Measurements from ENCODE around the gene DAB1.
"Not testable (repeated sequence)": the region's sequence is repeated elsewhere in the genome, so short reads cannot be mapped to it uniquely, and the experiment has no call there.

DAB1 gene

DNA sequence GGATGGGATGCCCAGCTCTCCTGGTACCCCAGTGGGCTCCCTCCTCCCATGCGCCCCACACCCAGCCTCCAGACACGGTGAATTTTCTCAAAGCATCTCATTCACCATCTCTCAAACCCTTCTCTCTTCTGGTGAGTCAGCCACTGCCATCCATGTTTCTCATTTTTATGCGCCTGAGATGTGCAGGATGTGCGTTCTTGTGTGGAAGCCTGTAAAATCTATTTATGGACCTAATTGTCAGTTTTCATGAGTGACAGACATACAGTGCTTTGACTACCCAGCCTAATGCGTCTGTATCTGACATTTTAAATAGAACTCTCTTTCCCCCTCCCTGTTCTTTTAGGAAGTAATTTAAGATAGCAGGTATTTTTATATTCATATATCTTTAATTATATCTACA, 158.8 kb downstream of the DAB1 start:
- no peak for DNase-seq

- no peak for DNase-seq
Measured at GRCh38 chr1:57262472-57262871, 161.4 kb downstream of the DAB1 start.

- DNase-seq = no peak
Measured at GRCh38 chr1:57258557-57259325, 165.1 kb downstream of the DAB1 start.

GRCh38 chr1:57255945-57256344, 167.9 kb downstream of the DAB1 start:
- no peak for DNase-seq

DNA sequence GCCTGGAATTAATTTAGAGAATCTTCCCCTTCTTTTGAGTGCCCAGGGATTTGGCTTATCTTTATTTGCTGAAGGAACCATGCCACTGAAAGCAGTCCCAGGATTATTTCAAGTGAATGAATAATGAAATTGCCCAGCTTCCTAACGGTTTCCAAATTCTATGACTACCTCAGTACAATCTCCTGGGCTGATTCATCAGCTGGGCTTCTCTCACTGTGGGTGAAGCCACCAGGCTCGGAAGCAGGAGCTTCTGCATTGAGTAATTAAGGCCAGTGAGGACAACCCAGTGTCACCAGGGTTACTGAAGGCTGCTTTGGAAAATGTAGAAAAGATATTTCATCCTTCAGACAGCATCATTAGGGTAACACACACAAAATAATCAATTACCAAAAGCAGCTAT, 169.8 kb downstream of the DAB1 start:
- no peak for DNase-seq

DNA sequence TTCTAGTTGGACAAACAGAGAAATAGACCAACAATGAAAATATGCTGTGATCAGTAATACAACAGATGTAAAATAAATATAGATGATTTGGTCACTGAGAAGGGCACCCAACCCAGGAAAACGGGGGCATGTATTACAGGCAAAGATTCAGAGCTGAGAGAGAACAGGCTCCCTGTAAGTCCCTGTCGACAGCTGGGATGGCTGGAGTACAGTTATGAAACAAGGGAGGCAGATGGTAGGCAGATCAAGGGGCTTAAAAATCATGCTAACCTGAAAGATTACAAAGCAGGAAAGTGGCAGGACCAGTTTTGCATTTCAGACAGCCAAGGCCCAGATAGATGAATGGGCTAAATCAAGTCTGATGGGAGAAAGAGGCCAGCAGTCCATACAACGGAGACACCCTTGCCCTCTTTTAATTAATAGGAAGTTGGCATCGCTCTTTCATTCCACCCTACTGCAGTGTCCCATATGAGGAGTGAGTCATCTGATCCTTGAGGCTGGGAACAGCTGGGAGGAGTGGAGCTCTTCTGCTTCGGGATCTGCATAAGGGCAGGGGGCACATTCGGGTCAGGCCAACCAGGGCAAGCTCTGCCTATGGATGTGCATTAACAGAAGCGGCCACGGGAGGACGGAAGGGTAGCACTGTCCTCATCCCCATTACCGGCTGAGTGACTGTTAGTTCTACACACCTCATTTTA, 171.1 kb downstream of the DAB1 start:
- DNase-seq = no peak

- no peak for DNase-seq
Measured at GRCh38 chr1:57250021-57250420, 173.8 kb downstream of the DAB1 start.

GRCh38 chr1:57249511-57249910, 174.3 kb downstream of the DAB1 start:
- no peak for DNase-seq

- no peak for DNase-seq
Measured at GRCh38 chr1:57248830-57249229, 175.0 kb downstream of the DAB1 start.

GRCh38 chr1:57238233-57238781, 185.6 kb downstream of the DAB1 start:
- no peak for DNase-seq

- no peak for DNase-seq
Measured at GRCh38 chr1:57235730-57236510, 187.9 kb downstream of the DAB1 start.

GRCh38 chr1:57234459-57234858, 189.4 kb downstream of the DAB1 start:
- no peak for DNase-seq

DNA sequence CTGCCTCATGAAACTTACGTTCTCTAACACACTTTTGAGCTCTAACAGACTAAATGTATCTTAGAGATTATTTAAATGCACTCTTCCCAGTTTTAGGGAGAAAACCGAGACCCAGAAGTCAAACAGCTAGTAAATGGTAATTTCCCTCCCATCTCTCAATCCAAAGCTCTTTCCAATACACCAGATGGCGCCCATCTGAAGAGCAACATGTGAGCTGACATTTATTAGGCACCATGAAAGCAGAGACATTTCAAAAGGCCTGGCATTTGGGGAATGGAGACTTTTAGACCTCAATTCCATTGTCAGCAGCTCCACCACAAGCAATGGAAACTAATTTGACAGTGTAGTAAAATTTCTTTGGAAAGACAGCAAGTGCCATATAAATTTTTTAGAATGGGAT, 191.4 kb downstream of the DAB1 start:
- no peak for DNase-seq

GRCh38 chr1:57229998-57230397, 193.9 kb downstream of the DAB1 start:
- DNase-seq = no peak

- DNase-seq = no peak
Measured at GRCh38 chr1:57229076-57229475, 194.8 kb downstream of the DAB1 start.

GRCh38 chr1:57222801-57223200, 201.1 kb downstream of the DAB1 start:
- no peak for DNase-seq

DNA sequence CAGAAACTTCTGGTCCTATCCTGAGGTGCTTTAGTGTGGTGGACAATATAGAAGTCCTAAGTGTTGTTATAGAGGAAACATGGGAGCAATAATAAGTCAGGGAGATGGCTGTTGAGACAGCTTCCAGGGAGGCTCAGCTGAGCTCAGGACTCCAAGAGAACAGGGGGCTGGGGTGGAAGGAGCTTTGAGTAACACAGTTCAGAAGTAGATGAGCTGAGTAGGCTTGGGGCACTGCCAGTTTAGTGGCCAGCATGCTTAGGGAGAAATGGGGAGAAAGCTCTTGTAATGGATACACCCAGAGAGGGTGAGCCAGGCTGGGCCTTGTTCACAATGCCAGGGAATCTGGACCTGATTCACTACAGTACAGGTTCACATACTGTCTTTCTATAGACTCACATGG, 201.6 kb downstream of the DAB1 start:
- no peak for DNase-seq

DNA sequence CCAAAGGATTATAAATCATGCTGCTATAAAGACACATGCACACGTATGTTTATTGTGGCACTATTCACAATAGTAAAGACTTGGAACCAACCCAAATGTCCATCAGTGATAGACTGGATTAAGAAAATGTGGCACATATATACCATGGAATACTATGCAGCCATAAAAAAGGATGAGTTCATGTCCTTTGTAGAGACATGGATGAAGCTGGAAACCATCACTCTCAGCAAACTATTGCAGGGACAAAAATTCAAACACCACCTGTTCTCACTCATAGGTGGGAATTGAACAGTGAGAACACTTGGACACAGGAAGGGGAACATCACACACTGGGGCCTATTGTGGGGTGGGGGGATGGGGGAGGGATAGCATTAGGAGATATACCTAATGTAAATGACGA, 203.0 kb downstream of the DAB1 start:
- not testable (repeated sequence) for DNase-seq

DNA sequence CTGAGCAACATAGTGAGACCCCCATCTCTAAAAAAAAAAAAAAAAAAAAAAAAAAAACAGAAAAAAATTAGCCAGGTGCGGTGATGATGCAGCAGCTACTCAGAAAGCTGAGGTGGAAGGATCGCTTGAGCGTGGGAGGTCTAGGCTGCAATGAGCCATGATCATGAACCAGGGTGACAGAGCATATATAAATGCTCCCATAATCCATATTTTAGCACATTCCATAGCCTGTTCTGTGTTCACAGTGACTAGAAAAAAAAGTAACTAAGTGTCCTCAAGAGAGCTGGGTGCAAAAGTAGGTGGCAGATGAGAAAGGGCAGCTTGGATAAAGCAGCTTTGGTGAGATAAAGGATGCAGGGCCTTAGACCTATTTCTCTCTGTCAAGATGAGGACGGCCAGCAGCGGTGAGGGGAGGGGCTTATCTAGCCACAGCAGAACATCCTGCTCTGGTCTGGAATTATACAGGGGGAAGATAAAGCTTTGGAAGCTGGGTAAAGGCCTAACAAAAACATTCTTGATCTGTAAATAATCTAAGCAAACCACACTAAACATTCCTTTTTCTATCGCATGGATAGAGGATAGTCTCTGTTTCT, 205.3 kb downstream of the DAB1 start:
- no peak for DNase-seq

- no peak for DNase-seq
Measured at GRCh38 chr1:57217905-57218304, 206.0 kb downstream of the DAB1 start.

DNA sequence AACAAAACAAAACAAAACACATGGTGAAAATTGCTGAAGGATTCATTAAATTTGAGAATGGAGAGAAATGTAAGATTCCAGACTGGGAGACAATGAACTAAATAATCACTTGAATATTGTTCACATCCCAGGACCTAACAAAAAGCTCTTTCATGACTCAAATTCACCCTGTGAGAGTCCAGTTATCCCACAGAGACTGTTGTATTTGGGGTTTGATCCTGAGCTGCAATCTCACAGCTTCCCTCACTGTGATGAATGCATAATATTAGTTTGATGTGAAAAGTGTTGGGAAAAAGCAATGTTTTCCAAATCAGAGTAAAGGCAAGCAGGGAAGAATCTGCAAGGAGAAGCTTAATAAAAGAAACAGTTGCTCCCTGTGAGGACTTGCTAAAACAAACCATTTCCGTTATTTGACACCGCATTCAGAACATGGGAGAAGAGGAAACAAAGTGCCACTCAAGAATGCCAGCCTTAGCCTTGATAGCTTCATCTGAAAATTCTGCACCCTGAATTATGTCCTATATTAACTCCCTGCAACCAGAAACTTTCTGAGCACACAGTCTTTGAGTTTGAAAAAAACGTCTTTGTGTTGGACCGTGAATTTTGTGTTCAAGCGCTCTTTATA, 208.8 kb downstream of the DAB1 start:
- DNase-seq = no peak

- no peak for DNase-seq
Measured at GRCh38 chr1:57210881-57211280, 213.0 kb downstream of the DAB1 start.

DNA sequence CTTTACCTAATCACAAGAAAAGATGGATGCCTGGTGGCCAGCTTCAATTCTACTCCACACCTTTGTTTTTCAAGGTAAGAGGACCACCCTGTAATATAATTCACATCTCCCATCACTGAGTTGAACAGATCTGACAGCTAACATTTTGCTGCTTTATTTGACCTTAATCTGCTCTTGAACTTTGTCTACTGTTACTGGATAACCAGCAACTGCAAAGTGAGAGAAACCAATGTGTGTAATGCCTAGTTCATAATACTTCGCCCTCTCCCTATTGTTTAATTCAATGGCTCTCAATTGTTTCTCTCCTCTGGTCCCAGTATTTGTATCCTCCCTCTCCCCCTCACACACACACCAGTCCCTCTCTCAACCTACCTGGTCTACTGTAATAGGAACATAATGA, 214.4 kb downstream of the DAB1 start:
- DNase-seq = no peak
